ENCODE measurements around the gene EEF2KMT. TPM values are rescaled to one million over a fixed set of nuclear protein-coding genes. Genes with fewer than 3 reads are reported as not detected.

The EEF2KMT gene
- total and polyA plus RNA-seq, 2 of the 4 experiments (the other 2 are of a cell fraction) = 14.1 to 19.0 TPM

- ChIA-PET POLR2A (ENCODE audit: unreplicated experiment) (interaction anchor here (0.6 to 0.7 kb wide), 2 partner anchors 27 to 249 kb away, joined by 3 to 5 read pairs; no protein-coding TSS in a partner anchor), CTCF (no interaction called here)
- no peak overlapping the region for H4K8ac ChIP-seq (ENCODE audit: low read depth in 2 of 2, low read length in 2 of 2)
- peaks cover 3% of the 10 kb centered on the region; the same call in 1 of the 2 replicates for H3K9me1 ChIP-seq (ENCODE audit: insufficient read depth, low read length)
- H2BK15ac ChIP-seq (ENCODE audit: low read depth, low read length) = no peak overlapping the region
- H4K91ac ChIP-seq (ENCODE audit: insufficient read depth, low read depth, low read length) = no peak overlapping the region
- in situ Hi-C loops (cut with MboI; ENCODE audit: low sequenced_read_pairs) (no loop called here), intact Hi-C loops (cut with micrococcal nuclease) (no loop called here), dilution Hi-C loops (cut with HindIII; ENCODE audit: low sequenced_read_pairs, unreplicated experiment) (no loop called here)
- ATAC-seq (ENCODE audit: low read depth) = no peak
- no peak overlapping the region for H3K4me3 ChIP-seq (ENCODE audit: insufficient read depth, low read depth, low read length)
- H2AK5ac ChIP-seq (ENCODE audit: low read depth, low read length) = no peak overlapping the region
- H2BK20ac ChIP-seq (ENCODE audit: low read depth, low read length) = no peak overlapping the region
- no peak for DNase-seq
- H3K18ac ChIP-seq (ENCODE audit: low read depth, low read length) = no peak overlapping the region
- no peak overlapping the region for H2BK120ac ChIP-seq (ENCODE audit: low read depth, low read length)
- BruUV-seq (replicated peaks) = no TSS peak
- H3K4ac ChIP-seq (ENCODE audit: low read depth, low read length) = no peak overlapping the region
- no peak overlapping the region for H3K56ac ChIP-seq (ENCODE audit: extremely low read depth, insufficient read depth, low read length)
- no peaks in the 10 kb centered on the region for H3K79me1 ChIP-seq (ENCODE audit: low read depth in 1 of 2, low read length in 2 of 2)
- H2AFZ ChIP-seq (replicated peaks; ENCODE audit: low read length, poor library complexity) = no peak overlapping the region
- no peak overlapping the region for H4K5ac ChIP-seq (ENCODE audit: low read depth, low read length)
- no peak overlapping the region for H3K4me2 ChIP-seq (ENCODE audit: low read depth, low read length)
- no peaks in the 10 kb centered on the region for H3K9me3 ChIP-seq (ENCODE audit: control insufficient read depth, insufficient read depth, low read length)
- no peaks in the 10 kb centered on the region for H4K20me1 ChIP-seq (ENCODE audit: insufficient read depth, low read length)
- no peak overlapping the region for H2BK5ac ChIP-seq (ENCODE audit: low read depth, low read length, poor library complexity, severe bottlenecking)
- no peak overlapping the region for H2AK9ac ChIP-seq (replicated peaks; ENCODE audit: low read depth, low read length, poor library complexity)
- WGBS, 2 experiments (ENCODE audit: extremely low coverage in 2 of 2, insufficient read length in 1 of 2) = 58% methylated on average over 5 of the region's 10 CpGs; no CpG with 5 or more reads in 1 of the 2 experiments
- peaks cover 3% of the 10 kb centered on the region; the same call in 1 of the 2 replicates for H3K4me1 ChIP-seq (ENCODE audit: control insufficient read depth, insufficient read depth, low read length)
- no peaks in the 10 kb centered on the region for H3K36me3 ChIP-seq (ENCODE audit: control insufficient read depth, insufficient read depth, low read length)
- H3K23ac ChIP-seq (ENCODE audit: low read depth, low read length) = no peak overlapping the region
- H3K9ac ChIP-seq (ENCODE audit: low read depth, low read length) = no peak overlapping the region
- no peak overlapping the region for H3K14ac ChIP-seq (replicated peaks; ENCODE audit: low read depth, low read length)
- TF ChIP-seq MAFK (IDR thresholded peaks at IDR 0.05; ENCODE audit: low read depth, low read length) (no peak), USF2 (IDR thresholded peaks at IDR 0.05; ENCODE audit: low read depth, low read length) (no peak), MAZ (IDR thresholded peaks at IDR 0.05; ENCODE audit: borderline replicate concordance, low read depth, low read length) (no peak), CHD1 (IDR thresholded peaks at IDR 0.05; ENCODE audit: low read depth, low read length) (no peak), CTCF (conservative IDR thresholded peaks at IDR 0.05; ENCODE audit: low read depth, low read length) (no peak), NFE2L2 (IDR thresholded peaks at IDR 0.05; ENCODE audit: low read depth, low read length) (no peak), CEBPB (IDR thresholded peaks at IDR 0.05; ENCODE audit: low read depth, low read length) (no peak)
- no peak overlapping the region for H3K27ac ChIP-seq (ENCODE audit: insufficient read depth, low read length)
- peaks cover 16% of the 10 kb centered on the region for H3K27me3 ChIP-seq (ENCODE audit: control insufficient read depth, insufficient read depth, low read length)
Observed at GRCh38 chr16:5060073-5060641, 37.4 kb downstream of the EEF2KMT start.
